ENCODE results near the gene RAB3C.
"Not testable (repeated sequence)": the region's sequence is repeated elsewhere in the genome, so short reads cannot be mapped to it uniquely, and the experiment has no call there.

RAB3C gene

GRCh38 chr5:58677650-58678049, 94.8 kb downstream of the RAB3C start:
- no peak for DNase-seq (ENCODE audit: low spot score)

GRCh38 chr5:58680503-58680902, 97.6 kb downstream of the RAB3C start:
- no peak for DNase-seq (ENCODE audit: low spot score)

- no peak for DNase-seq (ENCODE audit: low spot score)
Observed at GRCh38 chr5:58681943-58682342, 99.1 kb downstream of the RAB3C start.

GRCh38 chr5:58683567-58683966, 100.7 kb downstream of the RAB3C start:
- no peak for DNase-seq (ENCODE audit: low spot score)

GRCh38 chr5:58687079-58687478, 104.2 kb downstream of the RAB3C start:
- no peak for DNase-seq (ENCODE audit: low spot score)

- no peak for DNase-seq (ENCODE audit: low spot score)
Observed at GRCh38 chr5:58687595-58687994, 104.7 kb downstream of the RAB3C start.

GRCh38 chr5:58699088-58699761, 116.3 kb downstream of the RAB3C start:
- DNase-seq (ENCODE audit: low spot score): not testable (repeated sequence)

GRCh38 chr5:58699762-58700118, 116.9 kb downstream of the RAB3C start:
- DNase-seq (ENCODE audit: low spot score): no peak

- DNase-seq (ENCODE audit: low spot score): no peak
Observed at GRCh38 chr5:58703925-58704555, 121.2 kb downstream of the RAB3C start.

GRCh38 chr5:58706736-58707135, 123.9 kb downstream of the RAB3C start:
- no peak for DNase-seq (ENCODE audit: low spot score)

GRCh38 chr5:58708456-58708855, 125.6 kb downstream of the RAB3C start:
- no peak for DNase-seq (ENCODE audit: low spot score)

GRCh38 chr5:58710425-58710824, 127.5 kb downstream of the RAB3C start:
- DNase-seq (ENCODE audit: low spot score): not testable (repeated sequence)

- DNase-seq (ENCODE audit: low spot score): no peak
Observed at GRCh38 chr5:58710871-58711270, 128.0 kb downstream of the RAB3C start.

- no peak for DNase-seq (ENCODE audit: low spot score)
Observed at GRCh38 chr5:58711965-58712364, 129.1 kb downstream of the RAB3C start.

- no peak for DNase-seq (ENCODE audit: low spot score)
Observed at GRCh38 chr5:58714046-58714445, 131.2 kb downstream of the RAB3C start.

- DNase-seq (ENCODE audit: low spot score): no peak
Observed at GRCh38 chr5:58715997-58716656, 133.3 kb downstream of the RAB3C start.

- DNase-seq (ENCODE audit: low spot score): no peak
Observed at GRCh38 chr5:58716713-58717112, 133.8 kb downstream of the RAB3C start.

- no peak for DNase-seq (ENCODE audit: low spot score)
Observed at GRCh38 chr5:58717303-58718007, 134.6 kb downstream of the RAB3C start.

GRCh38 chr5:58718269-58718978, 135.5 kb downstream of the RAB3C start:
- no peak for DNase-seq (ENCODE audit: low spot score)

- no peak for DNase-seq (ENCODE audit: low spot score)
Observed at GRCh38 chr5:58722160-58722559, 139.3 kb downstream of the RAB3C start.

GRCh38 chr5:58724992-58725391, 142.1 kb downstream of the RAB3C start:
- DNase-seq (ENCODE audit: low spot score): no peak

GRCh38 chr5:58731641-58732040, 148.8 kb downstream of the RAB3C start:
- no peak for DNase-seq (ENCODE audit: low spot score)

Data from germinal center (tissue), 1 donor.